Measurements from ENCODE around the gene TMCO1. TPM values are rescaled to one million over a fixed set of nuclear protein-coding genes. Genes with fewer than 3 reads are reported as not detected.
"Not testable (repeated sequence)": the region's sequence is repeated elsewhere in the genome, so short reads cannot be mapped to it uniquely, and the experiment has no call there.

Gene TMCO1
- total RNA-seq, 2 experiments from 2014 or later = 57.9 to 60.8 TPM

DNA sequence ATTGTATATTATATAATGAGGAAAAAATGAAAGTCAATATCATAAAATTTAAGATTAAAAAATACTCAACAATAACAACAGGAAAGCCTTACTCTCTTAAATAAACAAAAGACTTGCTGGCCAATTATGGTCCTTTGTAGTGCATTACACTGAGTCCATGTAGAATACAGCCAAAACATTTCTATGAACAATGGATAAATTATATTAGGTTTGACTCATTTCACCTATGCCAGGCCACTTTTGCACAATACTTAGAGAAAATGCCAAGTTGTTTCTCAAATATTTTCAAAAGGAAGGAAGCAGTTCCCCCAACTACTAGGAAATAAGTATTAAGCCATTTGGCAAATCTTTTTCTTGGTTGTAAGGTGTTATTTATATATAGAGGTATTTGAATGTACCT, 38.9 kb upstream of the TMCO1 start:
- no peaks in the 10 kb centered on the region for H3K4me1 Mint-ChIP-seq (ENCODE audit: low read depth)
- no peak for DNase-seq
- ATAC-seq = no peak
- ChIA-PET CTCF (no interaction called here), POLR2A (no interaction called here)
- intact Hi-C loops (cut with micrococcal nuclease) = no loop called here
- no peak for TF ChIP-seq CTCF (IDR thresholded peaks at IDR 0.05)
- H3K4me3 Mint-ChIP-seq = no peak overlapping the region
- H3K27ac Mint-ChIP-seq = no peak overlapping the region
- H3K27me3 Mint-ChIP-seq = peaks cover 5% of the 10 kb centered on the region
- no peaks in the 10 kb centered on the region for H3K36me3 Mint-ChIP-seq (ENCODE audit: low read depth)
- no peaks in the 10 kb centered on the region for H3K9me3 Mint-ChIP-seq

DNA sequence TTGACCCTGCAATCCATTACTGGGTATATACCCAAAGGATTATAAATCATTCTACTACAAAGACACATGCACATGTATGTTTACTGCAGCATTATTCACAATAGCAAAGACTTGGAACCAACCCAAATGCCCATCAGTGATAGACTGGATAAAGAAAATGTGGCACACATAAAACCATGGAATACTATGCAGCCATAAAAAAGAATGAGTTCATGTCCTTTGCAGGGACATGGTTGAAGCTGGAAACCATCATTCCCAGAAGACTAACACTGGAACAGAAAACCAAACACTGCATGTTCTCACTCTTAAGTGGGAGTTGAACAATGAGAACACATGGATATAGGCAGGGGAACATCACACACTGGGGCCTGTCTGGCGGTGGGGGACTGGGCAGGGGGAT, 35.8 kb upstream of the TMCO1 start:
- POLR2A ChIA-PET; DNase-seq; ATAC-seq; H3K27ac Mint-ChIP-seq; intact Hi-C loops (cut with micrococcal nuclease); CTCF ChIA-PET; H3K27me3 Mint-ChIP-seq; H3K4me1 Mint-ChIP-seq (ENCODE audit: low read depth); H3K9me3 Mint-ChIP-seq; H3K4me3 Mint-ChIP-seq; H3K36me3 Mint-ChIP-seq (ENCODE audit: low read depth): not testable (repeated sequence)

- peaks cover 1% of the 10 kb centered on the region for H3K9me3 Mint-ChIP-seq
Observed at GRCh38 chr1:165799387-165799786, 30.7 kb upstream of the TMCO1 start.

DNA sequence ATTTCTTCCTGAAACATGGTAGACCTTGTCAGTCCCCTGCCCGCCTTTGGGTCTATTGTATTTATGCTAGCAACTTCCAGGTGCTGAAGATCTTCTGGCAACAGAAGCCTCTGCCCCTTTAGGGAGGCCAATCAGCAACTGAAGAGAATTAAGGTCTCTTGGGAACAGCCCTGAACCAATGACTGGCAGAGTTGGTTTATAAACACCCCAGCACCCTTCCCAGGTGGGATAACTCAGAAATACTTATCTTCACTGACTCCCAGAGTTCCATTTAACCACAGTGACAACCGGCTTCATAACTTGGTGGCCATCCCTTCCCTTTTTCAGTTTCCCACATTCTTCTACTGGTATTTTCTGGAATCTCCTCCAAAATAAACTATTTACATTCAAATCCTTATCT, 27.2 kb upstream of the TMCO1 start:
- H3K36me3 Mint-ChIP-seq (ENCODE audit: low read depth) = no peaks in the 10 kb centered on the region
- TF ChIP-seq CTCF (IDR thresholded peaks at IDR 0.05) = no peak
- no peak for DNase-seq
- ChIA-PET CTCF (no interaction called here), POLR2A (no interaction called here)
- H3K9me3 Mint-ChIP-seq = peaks cover 1% of the 10 kb centered on the region
- H3K27me3 Mint-ChIP-seq = peaks cover 12% of the 10 kb centered on the region
- no peak for ATAC-seq
- no peak overlapping the region for H3K4me3 Mint-ChIP-seq
- intact Hi-C loops (cut with micrococcal nuclease) = no loop called here
- H3K4me1 Mint-ChIP-seq (ENCODE audit: low read depth) = no peaks in the 10 kb centered on the region
- no peak overlapping the region for H3K27ac Mint-ChIP-seq

More at GRCh38 chr1:165799387-165799786, 30.7 kb upstream of the TMCO1 start:
- Mint-ChIP-seq H3K4me1 (ENCODE audit: low read depth) (no peaks in the 10 kb centered on the region), H3K27ac (no peak overlapping the region), H3K27me3 (peaks cover 6% of the 10 kb centered on the region), H3K4me3 (no peak overlapping the region), H3K36me3 (ENCODE audit: low read depth) (no peaks in the 10 kb centered on the region)
- ATAC-seq = no peak
- no peak for TF ChIP-seq CTCF (IDR thresholded peaks at IDR 0.05)
- CTCF ChIA-PET = interaction anchor here (1.0 kb wide), 1 partner anchor 9 kb away, joined by 3 read pairs; no protein-coding TSS in a partner anchor
- POLR2A ChIA-PET = no interaction called here
- no peak for DNase-seq
- intact Hi-C loops (cut with micrococcal nuclease) = no loop called here

GRCh38 chr1:165793951-165794350, 25.3 kb upstream of the TMCO1 start:
- ChIA-PET CTCF (no interaction called here), POLR2A (no interaction called here)
- DNase-seq = no peak
- Mint-ChIP-seq H3K36me3 (ENCODE audit: low read depth) (no peaks in the 10 kb centered on the region), H3K27me3 (peaks cover 15% of the 10 kb centered on the region), H3K9me3 (no peaks in the 10 kb centered on the region), H3K4me3 (no peak overlapping the region), H3K27ac (no peak overlapping the region), H3K4me1 (ENCODE audit: low read depth) (no peaks in the 10 kb centered on the region)
- ATAC-seq = no peak
- intact Hi-C loops (cut with micrococcal nuclease) = no loop called here
- TF ChIP-seq CTCF (IDR thresholded peaks at IDR 0.05) = no peak

DNA sequence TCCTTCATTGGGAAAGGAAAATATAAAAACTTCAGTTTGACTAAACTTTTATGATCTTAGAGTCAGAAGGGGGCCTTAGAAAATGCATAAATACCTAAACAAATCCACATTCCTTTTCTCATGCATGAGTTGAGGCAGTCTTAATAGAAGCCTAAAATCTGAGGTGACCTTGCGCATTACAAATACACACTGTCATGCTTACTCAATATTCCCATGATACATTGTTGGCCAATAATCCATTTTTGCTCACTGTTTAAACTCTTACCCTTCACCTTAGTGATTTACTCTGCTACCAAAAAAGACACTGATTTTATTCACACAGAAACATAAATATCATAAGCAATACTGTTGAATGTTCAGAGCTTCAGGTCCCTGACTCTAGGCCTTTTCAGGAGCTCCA, 19.1 kb upstream of the TMCO1 start:
- Mint-ChIP-seq H3K36me3 (ENCODE audit: low read depth) (no peaks in the 10 kb centered on the region), H3K27me3 (peaks cover 12% of the 10 kb centered on the region), H3K4me3 (no peak overlapping the region), H3K9me3 (no peaks in the 10 kb centered on the region), H3K27ac (no peak overlapping the region), H3K4me1 (ENCODE audit: low read depth) (no peaks in the 10 kb centered on the region)
- no peak for TF ChIP-seq CTCF (IDR thresholded peaks at IDR 0.05)
- ChIA-PET POLR2A (no interaction called here), CTCF (no interaction called here)
- no peak for ATAC-seq
- intact Hi-C loops (cut with micrococcal nuclease) = no loop called here
- no peak for DNase-seq

DNA sequence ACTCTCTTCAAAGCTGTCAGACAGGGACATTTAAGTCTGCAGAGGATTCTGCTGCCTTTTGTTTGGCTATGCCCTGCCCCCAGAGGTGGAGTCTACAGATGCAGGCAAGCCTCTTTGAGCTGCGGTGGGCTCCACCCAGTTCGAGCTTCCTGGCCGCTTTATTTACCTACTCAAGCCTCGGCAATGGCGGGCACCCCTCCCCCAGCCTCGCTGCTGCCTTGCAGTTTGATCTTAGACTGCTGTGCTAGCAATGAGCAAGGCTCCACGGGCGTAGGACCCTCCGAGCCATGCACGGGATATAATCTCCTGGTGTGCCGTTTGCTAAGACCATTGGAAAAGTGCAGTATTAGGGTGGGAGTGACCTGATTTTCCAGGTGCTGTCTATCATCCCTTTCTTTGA, 14.9 kb upstream of the TMCO1 start:
- H3K4me3 Mint-ChIP-seq; H3K4me1 Mint-ChIP-seq (ENCODE audit: low read depth); H3K36me3 Mint-ChIP-seq (ENCODE audit: low read depth); DNase-seq; H3K27ac Mint-ChIP-seq; intact Hi-C loops (cut with micrococcal nuclease); H3K9me3 Mint-ChIP-seq; ATAC-seq; H3K27me3 Mint-ChIP-seq: not testable (repeated sequence)
- POLR2A ChIA-PET = interaction anchor here (0.6 kb wide), 1 partner anchor 710 kb away, joined by 3 read pairs; no protein-coding TSS in a partner anchor
- CTCF ChIA-PET = interaction anchor here (1.1 kb wide), 1 partner anchor 12 kb away, joined by 3 read pairs; no protein-coding TSS in a partner anchor

DNA sequence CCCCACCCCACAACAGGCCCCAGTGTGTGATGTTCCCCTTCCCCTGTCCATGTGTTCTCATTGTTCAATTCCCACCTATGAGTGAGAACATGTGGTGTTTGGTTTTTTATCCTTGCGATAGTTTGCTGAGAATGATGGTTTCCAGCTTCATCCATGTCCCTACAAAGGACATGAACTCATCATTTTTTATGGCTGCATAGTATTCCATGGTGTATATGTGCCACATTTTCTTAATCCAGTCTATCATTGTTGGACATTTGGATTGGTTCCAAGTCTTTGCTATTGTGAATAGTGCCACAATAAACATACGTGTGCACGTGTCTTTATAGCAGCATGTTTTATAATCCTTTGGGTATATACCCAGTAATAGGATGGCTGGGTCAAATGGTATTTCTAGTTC, 9.5 kb upstream of the TMCO1 start:
- ATAC-seq; H3K27ac Mint-ChIP-seq; H3K4me3 Mint-ChIP-seq; H3K4me1 Mint-ChIP-seq (ENCODE audit: low read depth); H3K36me3 Mint-ChIP-seq (ENCODE audit: low read depth); CTCF ChIA-PET; intact Hi-C loops (cut with micrococcal nuclease); POLR2A ChIA-PET; H3K27me3 Mint-ChIP-seq; DNase-seq; H3K9me3 Mint-ChIP-seq: not testable (repeated sequence)

Measured in activated CD8-positive, alpha-beta T cell treated with anti-CD3 and anti-CD28 coated beads for 36 hours (primary cell).